Right renal cortex interstitium (tissue), 3 donors: ENCODE data around the gene FNIP1. TPM values are rescaled to one million over a fixed set of nuclear protein-coding genes. Genes with fewer than 3 reads are reported as not detected.
"Not testable (repeated sequence)": the region's sequence is repeated elsewhere in the genome, so short reads cannot be mapped to it uniquely, and the experiment has no call there.

Experiments used
- DNase-seq, 3 donors: peaks; one replicate each; pipeline ENCODE4 v3.0.0-alpha.2; 2013; ENCODE audit warnings: low read depth in 3 of 3, low spot score in 2 of 3
- polyA plus RNA-seq, 3 donors: library from polyadenylated mRNA; unstranded; fragments of 120-200 nt; gene quantifications; one replicate each; pipeline ENCODE4 v1.2.1, GENCODE V29; 2013; ENCODE audit not compliant: insufficient read length in 3 of 3

Gene FNIP1
- polyA plus RNA-seq, 3 donors = 14.7 to 15.7 (median 15.1) TPM

- DNase-seq = no peak
These were observed 185.8 kb downstream of the FNIP1 start for GRCh38 chr5:131611064-131611381.

- no peak for DNase-seq
These were observed 186.4 kb downstream of the FNIP1 start for GRCh38 chr5:131610198-131611063.

GRCh38 chr5:131609774-131610173 lies 187.0 kb downstream of the FNIP1 start:
- DNase-seq = no peak

DNA sequence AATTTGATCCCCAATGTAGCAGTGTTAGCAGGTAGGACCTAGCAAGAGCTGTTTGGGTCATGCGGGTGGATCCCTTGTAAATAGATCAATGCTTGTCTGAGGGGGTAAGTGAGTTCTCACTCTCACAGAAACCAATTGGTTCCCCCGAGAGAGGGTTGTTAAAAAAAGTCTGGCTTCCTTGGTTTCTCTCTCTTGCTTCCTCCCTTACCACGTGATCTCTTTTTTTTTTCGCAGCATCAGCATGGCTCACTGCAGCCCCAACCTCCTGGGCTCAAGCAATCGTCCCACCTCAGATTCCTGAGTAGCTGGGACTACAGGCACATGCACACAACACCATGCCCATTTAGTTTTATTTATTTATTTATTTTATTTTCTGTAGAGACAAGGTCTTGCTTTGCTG lies 188.2 kb downstream of the FNIP1 start:
- no peak for DNase-seq

- no peak for DNase-seq
These were observed 188.8 kb downstream of the FNIP1 start for GRCh38 chr5:131607903-131608540.

DNA sequence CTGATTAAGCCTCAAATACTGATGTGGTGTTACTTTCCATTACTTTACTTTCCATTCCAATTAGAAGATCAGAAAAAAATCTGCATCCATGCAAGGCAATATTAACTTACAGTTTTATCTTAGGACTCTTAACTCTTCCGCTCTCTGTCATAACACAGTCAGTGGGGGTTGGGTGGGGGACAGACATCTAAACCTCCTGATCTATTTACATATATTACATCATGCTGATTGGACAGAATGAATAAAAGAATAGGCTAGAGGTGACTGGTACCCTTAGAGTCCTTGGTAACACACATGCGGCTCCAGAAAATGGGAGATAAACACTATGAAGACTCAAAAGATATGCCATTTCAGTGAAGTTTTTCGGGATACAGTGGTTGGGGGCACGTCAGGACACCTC lies 189.4 kb downstream of the FNIP1 start:
- no peak for DNase-seq

DNA sequence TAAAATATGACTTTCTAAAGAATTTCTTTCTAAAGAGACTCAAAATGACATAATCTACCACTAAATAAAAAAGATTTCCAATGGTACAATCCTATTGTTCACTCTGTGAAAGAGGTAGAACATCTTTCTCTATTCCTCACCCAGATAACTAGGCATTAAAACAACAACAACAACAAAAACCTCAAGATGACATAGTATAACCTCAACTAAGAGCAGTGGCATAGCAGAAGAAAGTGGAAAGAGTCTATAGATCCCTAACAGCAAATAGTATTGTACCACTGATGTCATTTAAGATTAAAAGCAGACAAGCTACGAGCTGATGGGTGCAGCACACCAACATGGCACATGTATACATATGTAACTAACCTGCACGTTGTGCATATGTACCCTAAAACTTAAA lies 191.7 kb downstream of the FNIP1 start:
- no peak for DNase-seq

DNA sequence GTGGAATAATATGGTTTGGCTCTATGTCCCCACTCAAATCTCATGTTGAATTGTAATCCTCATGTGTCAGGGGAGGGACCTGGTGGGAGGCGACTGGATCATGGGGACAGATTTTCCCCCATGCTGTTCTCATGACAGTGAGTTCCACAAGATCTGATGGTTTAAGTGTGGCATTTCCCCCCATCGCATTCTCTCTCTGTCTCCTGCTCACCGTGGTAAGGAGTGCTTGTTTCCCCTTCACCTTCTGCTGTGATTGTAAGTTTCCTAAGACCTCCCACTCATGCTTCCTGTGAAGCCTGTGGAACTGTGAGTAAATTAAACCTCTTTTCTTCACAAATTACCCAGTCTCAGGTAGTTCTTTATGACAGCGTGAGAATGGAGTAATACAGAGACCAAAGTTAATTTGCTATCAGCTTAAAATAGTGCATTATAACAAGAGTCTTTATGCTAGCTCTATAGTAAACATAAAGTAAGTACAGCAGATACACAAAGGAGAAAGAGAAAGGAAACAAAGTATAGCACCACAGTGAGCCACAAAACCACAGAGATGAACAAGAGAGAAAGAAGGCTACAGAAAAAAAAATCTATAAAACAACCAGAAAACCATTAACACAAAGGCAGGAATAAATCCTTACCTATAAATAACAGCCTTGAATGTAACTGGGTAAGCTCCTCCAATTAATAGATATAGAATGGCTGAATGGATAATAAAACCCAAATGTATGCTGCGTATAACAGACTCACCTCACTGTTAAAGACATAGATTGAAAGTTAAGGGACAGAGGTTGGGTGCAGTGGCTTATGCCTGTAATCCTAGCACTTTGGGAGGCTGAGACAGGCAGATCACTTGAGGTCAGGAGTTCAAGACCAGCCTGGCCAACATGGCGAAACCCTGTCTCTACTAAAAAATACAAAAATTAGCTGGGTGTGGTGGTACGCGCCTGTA lies 201.5 kb downstream of the FNIP1 start:
- DNase-seq = no peak

GRCh38 chr5:131593921-131594320 lies 202.9 kb downstream of the FNIP1 start:
- DNase-seq = no peak

- DNase-seq = not testable (repeated sequence)
These were observed 203.4 kb downstream of the FNIP1 start for GRCh38 chr5:131593436-131593835.

Other genes with a start within 250 kb of the FNIP1 start
- 10 to 100 TPM; 13.3 to 18.3 (median 14.7) TPM for gene RAPGEF6, start 161.8 kb downstream of the FNIP1 start, polyA plus RNA-seq
- under 1 TPM in 2 of 3 donors, not detected in 1; 0.18 to 0.19 TPM for gene MEIKIN, start 148.6 kb upstream of the FNIP1 start, polyA plus RNA-seq
- 1 to 10 TPM; 1.8 to 2.6 (median 2.2) TPM for gene ACSL6, start 214.6 kb upstream of the FNIP1 start, polyA plus RNA-seq